HL-60 (cell line): ENCODE data around the gene C19orf47.

Source experiments
- DNase-seq, 2 experiments: peaks; one replicate each; pipeline ENCODE4 v3.0.0-alpha.2; 2010 to 2020; ENCODE audit warnings: low read depth in 1 of 2, low spot score in 1 of 2
- H3K27ac ChIP-seq: fragments of 250-450 bp; sonication (Bioruptor Pico); replicated peaks from 2 replicates; pipeline ENCODE4 v1.5.1; 2020; ENCODE audit warnings: mild to moderate bottlenecking, moderate library complexity
- H3K27me3 ChIP-seq: fragments of 250-450 bp; sonication (Bioruptor Pico); 2 replicates; pipeline ENCODE4 v1.5.1; 2021; ENCODE audit warnings: mild to moderate bottlenecking, moderate library complexity; ENCODE audit not compliant: insufficient read depth, poor library complexity, severe bottlenecking
- H3K4me3 ChIP-seq: replicated peaks from 2 replicates; pipeline ENCODE4 v1.5.1; 2011; ENCODE audit warnings: mild to moderate bottlenecking, control low read depth, low read length; ENCODE audit not compliant: insufficient read depth
- CTCF ChIP-seq: IDR thresholded peaks from one replicate; pipeline ENCODE4 v1.5.1; 2011; ENCODE audit warnings: low read length, control low read depth, inconsistent platforms; ENCODE audit not compliant: insufficient read depth
- GABPA ChIP-seq: IDR thresholded peaks from 2 replicates; pipeline ENCODE4 v1.6.1; 2012; ENCODE audit warnings: low read depth
- POLR2AphosphoS5 ChIP-seq: IDR thresholded peaks from 2 replicates; pipeline ENCODE4 v1.6.1; 2012; ENCODE audit warnings: low read depth
- REST ChIP-seq: IDR thresholded peaks from 2 replicates; pipeline ENCODE4 v1.6.1; 2012; ENCODE audit warnings: low read depth; ENCODE audit not compliant: insufficient replicate concordance
- SPI1 ChIP-seq: IDR thresholded peaks from 2 replicates; pipeline ENCODE4 v1.6.1; 2012; ENCODE audit warnings: low read depth, mild to moderate bottlenecking, borderline replicate concordance

C19orf47 gene

GRCh38 chr19:40283414-40284250 lies 64.6 kb downstream of the C19orf47 start:
- TF ChIP-seq REST (no peak), CTCF (no peak), SPI1 (no peak), POLR2AphosphoS5 (no peak), GABPA (no peak)
- Histone ChIP-seq H3K27ac (peak overlapping the region; percentile 70), H3K27me3 (no peaks in the 10 kb centered on the region), H3K4me3 (peak overlapping the region; percentile 77)
- DNase-seq, result no peak

- TF ChIP-seq REST, result no peak
- no peak for TF ChIP-seq CTCF
- TF ChIP-seq GABPA, result no peak
- no peak for TF ChIP-seq SPI1
- no peak for TF ChIP-seq POLR2AphosphoS5
- Histone ChIP-seq H3K27ac (no peak overlapping the region), H3K4me3 (no peak overlapping the region), H3K27me3 (no peaks in the 10 kb centered on the region)
- DNase-seq, result no peak
Measured at GRCh38 chr19:40282920-40283319, 65.3 kb downstream of the C19orf47 start.

GRCh38 chr19:40282209-40282580 lies 66.0 kb downstream of the C19orf47 start:
- H3K27ac ChIP-seq, result no peak overlapping the region
- no peaks in the 10 kb centered on the region for H3K27me3 ChIP-seq
- DNase-seq, result no peak
- no peak overlapping the region for H3K4me3 ChIP-seq
- no peak for TF ChIP-seq GABPA
- no peak for TF ChIP-seq SPI1
- no peak for TF ChIP-seq CTCF
- no peak for TF ChIP-seq POLR2AphosphoS5
- TF ChIP-seq REST, result no peak
